OCI-LY7 (cell line): ENCODE data around the gene BCAN. TPM values are rescaled to one million over a fixed set of nuclear protein-coding genes. Genes with fewer than 3 reads are reported as not detected.

Experiments used
- BruUV-seq: library from RNA; stranded (reverse); fragments of 400-500 nt; replicated peaks from 2 replicates; lab custom pipeline; 2021; lab: Mats Ljungman, UMichigan
- CTCF ChIA-PET: fragments of 300-600 bp; sonication (Branson Sonifier 250); formaldehyde crosslinking; loops from one replicate; lab custom pipeline; 2022; ENCODE audit warnings: antibody characterized with exemption; ENCODE audit not compliant: unreplicated experiment; lab: Charles Lee
- POLR2A ChIA-PET: fragments of 300-600 bp; sonication (Branson Sonifier 250); formaldehyde crosslinking; loops from one replicate; lab custom pipeline; 2022; ENCODE audit warnings: antibody characterized with exemption; lab: Charles Lee
- DNase-seq: peaks from one replicate; pipeline ENCODE4 v3.0.0-alpha.2; 2015; ENCODE audit warnings: low spot score
- H2AFZ ChIP-seq: fragments of 200-600 bp; sonication (generic), shearing (Covaris generic); 2 replicates; pipeline ENCODE4 v1.6.1; 2014; ENCODE audit warnings: mild to moderate bottlenecking, antibody characterized with exemption, low read length, moderate library complexity
- H3K27ac ChIP-seq: fragments of 200-600 bp; sonication (generic); 2 replicates; pipeline ENCODE4 v1.5.1; 2014; ENCODE audit warnings: mixed run types, low read depth, mild to moderate bottlenecking, moderate library complexity, low read length, inconsistent platforms; ENCODE audit not compliant: poor library complexity, severe bottlenecking
- H3K36me3 ChIP-seq: fragments of 200-600 bp; sonication (generic); 2 replicates; pipeline ENCODE4 v1.6.1; 2014; ENCODE audit warnings: mild to moderate bottlenecking, antibody characterized with exemption, low read length, moderate library complexity, mixed read lengths; ENCODE audit not compliant: insufficient read depth
- H3K4me1 ChIP-seq: fragments of 200-600 bp; sonication (generic); 2 replicates; pipeline ENCODE4 v1.5.1; 2014; ENCODE audit warnings: mild to moderate bottlenecking, low read length; ENCODE audit not compliant: insufficient read depth, poor library complexity, severe bottlenecking
- H3K4me2 ChIP-seq: fragments of 200-600 bp; sonication (generic); 2 replicates; pipeline ENCODE4 v1.6.1; 2014; ENCODE audit warnings: mild to moderate bottlenecking, low read length
- H3K4me3 ChIP-seq: fragments of 200-600 bp; sonication (generic); 2 replicates; pipeline ENCODE4 v1.5.1; 2014; ENCODE audit warnings: mild to moderate bottlenecking, low read depth, low read length; ENCODE audit not compliant: poor library complexity, severe bottlenecking
- H3K79me2 ChIP-seq: fragments of 200-600 bp; sonication (generic); 2 replicates; pipeline ENCODE4 v1.6.1; 2016; ENCODE audit warnings: low read depth, mild to moderate bottlenecking, low read length, moderate library complexity, mixed read lengths; ENCODE audit not compliant: insufficient read depth
- H3K9me2 ChIP-seq: fragments of 200-600 bp; sonication (generic); 2 replicates; pipeline ENCODE4 v1.6.1; 2016; ENCODE audit warnings: mild to moderate bottlenecking, low read length, mixed read lengths; ENCODE audit not compliant: insufficient read depth
- H3K9me3 ChIP-seq: fragments of 200-600 bp; sonication (generic); 2 replicates; pipeline ENCODE4 v1.6.1; 2014; ENCODE audit warnings: mild to moderate bottlenecking, mixed run types, low read length, mixed read lengths
- H4K20me1 ChIP-seq: fragments of 200-600 bp; sonication (generic); 2 replicates; pipeline ENCODE4 v1.6.1; 2014; ENCODE audit warnings: mild to moderate bottlenecking, antibody characterized with exemption, low read length, moderate library complexity, mixed read lengths; ENCODE audit not compliant: insufficient read depth
- CTCF ChIP-seq: fragments of 200-600 bp; sonication (generic); conservative IDR thresholded peaks from 2 replicates; pipeline ENCODE4 v1.5.1; 2014; ENCODE audit warnings: mild to moderate bottlenecking, antibody characterized with exemption, low read length, moderate library complexity, mixed read lengths
- EZH2phosphoT487 ChIP-seq: fragments of 200-600 bp; sonication (generic); IDR thresholded peaks from 2 replicates; pipeline ENCODE4 v1.6.1; 2018; ENCODE audit warnings: low read depth, borderline replicate concordance, mild to moderate bottlenecking, mixed run types, antibody characterized with exemption, low read length, moderate library complexity, mixed read lengths
- intact Hi-C: fragments of 100-400 bp; cut with micrococcal nuclease; formaldehyde crosslinking; loops from one replicate; pipeline ENCODE4 v1.10.0; 2022; ENCODE audit not compliant: unreplicated experiment
- total RNA-seq, 2 experiments: library from RNA; depleted of rRNA in 1 of 2; stranded (reverse); fragments of >200 nt in 1 of 2; shearing (Covaris generic) in 1 of 2; gene quantifications; 2 replicates each; pipeline ENCODE4 v1.2.3, GENCODE V29; 2014 to 2022

Gene BCAN
- total RNA-seq, 2 experiments from 2014 or later: not detected

- no peak for DNase-seq
- Histone ChIP-seq H3K9me2 (no peaks in the 10 kb centered on the region), H4K20me1 (no peaks in the 10 kb centered on the region), H2AFZ (no peak overlapping the region), H3K4me1 (peaks cover 9% of the 10 kb centered on the region), H3K4me3 (no peak overlapping the region), H3K4me2 (no peak overlapping the region), H3K27ac (no peak overlapping the region), H3K36me3 (no peaks in the 10 kb centered on the region), H3K79me2 (no peaks in the 10 kb centered on the region), H3K9me3 (no peaks in the 10 kb centered on the region)
- TF ChIP-seq CTCF (no peak), EZH2phosphoT487 (no peak)
- ChIA-PET POLR2A (no interaction called here), CTCF (interaction anchor here (1.1 to 2.1 kb wide), 2 partner anchors 27 to 28 kb away, joined by 3 to 6 read pairs; no protein-coding TSS in a partner anchor)
- intact Hi-C loops: no loop called here
- BruUV-seq: no TSS peak
Observed at GRCh38 chr1:156654700-156655099, 12.8 kb downstream of the BCAN start.

- no peak overlapping the region for H3K4me3 ChIP-seq
- DNase-seq: no peak
- no peak overlapping the region for H2AFZ ChIP-seq
- POLR2A ChIA-PET: interaction anchor here (0.6 kb wide), 1 partner anchor 37 kb away, joined by 3 read pairs; no protein-coding TSS in a partner anchor
- intact Hi-C loops: no loop called here
- H3K36me3 ChIP-seq: no peaks in the 10 kb centered on the region
- no TSS peak for BruUV-seq
- H3K4me2 ChIP-seq: no peak overlapping the region
- H3K9me3 ChIP-seq: no peaks in the 10 kb centered on the region
- no peak for TF ChIP-seq CTCF
- no peak for TF ChIP-seq EZH2phosphoT487
- no peak overlapping the region for H3K27ac ChIP-seq
- no peaks in the 10 kb centered on the region for H3K9me2 ChIP-seq
- CTCF ChIA-PET: interaction anchor here (1.1 to 2.1 kb wide), 2 partner anchors 28 to 29 kb away, joined by 3 to 6 read pairs; no protein-coding TSS in a partner anchor
- peaks cover 14% of the 10 kb centered on the region for H3K4me1 ChIP-seq
- no peaks in the 10 kb centered on the region for H3K79me2 ChIP-seq
- H4K20me1 ChIP-seq: no peaks in the 10 kb centered on the region
Observed at GRCh38 chr1:156655151-156655903, 13.4 kb downstream of the BCAN start.
